ENCODE results near the gene ABAT.

ABAT gene

DNA sequence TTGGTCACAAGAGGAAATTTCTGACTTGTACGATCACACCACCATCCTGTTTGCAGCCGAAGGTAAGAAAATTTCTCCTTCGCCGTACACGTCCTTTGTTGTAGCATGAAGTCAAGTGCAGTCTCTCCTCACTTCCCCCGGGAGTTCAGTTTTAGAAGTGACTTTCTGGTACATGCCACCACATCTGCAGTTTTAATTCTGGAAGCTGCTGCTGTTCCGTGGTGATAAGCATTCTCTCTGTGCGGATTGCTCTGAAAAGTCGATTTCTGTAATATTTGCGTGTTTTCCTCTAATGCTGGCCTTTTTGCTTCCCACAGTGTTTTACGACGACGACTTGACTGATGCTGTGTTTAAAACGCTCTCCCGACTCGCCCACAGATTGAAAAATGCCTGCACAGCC, 32.3 kb upstream of the ABAT start:
- in situ Hi-C loops (cut with MboI; ENCODE audit: low pct_unique_long_range_greater_than_20kb, low sequenced_read_pairs, unreplicated experiment), result no loop called here
- no peak for DNase-seq (ENCODE audit: low spot score)
- TF ChIP-seq, protein P1, sequence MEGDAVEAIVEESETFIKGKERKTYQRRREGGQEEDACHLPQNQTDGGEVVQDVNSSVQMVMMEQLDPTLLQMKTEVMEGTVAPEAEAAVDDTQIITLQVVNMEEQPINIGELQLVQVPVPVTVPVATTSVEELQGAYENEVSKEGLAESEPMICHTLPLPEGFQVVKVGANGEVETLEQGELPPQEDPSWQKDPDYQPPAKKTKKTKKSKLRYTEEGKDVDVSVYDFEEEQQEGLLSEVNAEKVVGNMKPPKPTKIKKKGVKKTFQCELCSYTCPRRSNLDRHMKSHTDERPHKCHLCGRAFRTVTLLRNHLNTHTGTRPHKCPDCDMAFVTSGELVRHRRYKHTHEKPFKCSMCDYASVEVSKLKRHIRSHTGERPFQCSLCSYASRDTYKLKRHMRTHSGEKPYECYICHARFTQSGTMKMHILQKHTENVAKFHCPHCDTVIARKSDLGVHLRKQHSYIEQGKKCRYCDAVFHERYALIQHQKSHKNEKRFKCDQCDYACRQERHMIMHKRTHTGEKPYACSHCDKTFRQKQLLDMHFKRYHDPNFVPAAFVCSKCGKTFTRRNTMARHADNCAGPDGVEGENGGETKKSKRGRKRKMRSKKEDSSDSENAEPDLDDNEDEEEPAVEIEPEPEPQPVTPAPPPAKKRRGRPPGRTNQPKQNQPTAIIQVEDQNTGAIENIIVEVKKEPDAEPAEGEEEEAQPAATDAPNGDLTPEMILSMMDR (IDR thresholded peaks at IDR 0.05; ENCODE audit: extremely low read depth, insufficient read depth, missing control alignments), result no peak

DNA sequence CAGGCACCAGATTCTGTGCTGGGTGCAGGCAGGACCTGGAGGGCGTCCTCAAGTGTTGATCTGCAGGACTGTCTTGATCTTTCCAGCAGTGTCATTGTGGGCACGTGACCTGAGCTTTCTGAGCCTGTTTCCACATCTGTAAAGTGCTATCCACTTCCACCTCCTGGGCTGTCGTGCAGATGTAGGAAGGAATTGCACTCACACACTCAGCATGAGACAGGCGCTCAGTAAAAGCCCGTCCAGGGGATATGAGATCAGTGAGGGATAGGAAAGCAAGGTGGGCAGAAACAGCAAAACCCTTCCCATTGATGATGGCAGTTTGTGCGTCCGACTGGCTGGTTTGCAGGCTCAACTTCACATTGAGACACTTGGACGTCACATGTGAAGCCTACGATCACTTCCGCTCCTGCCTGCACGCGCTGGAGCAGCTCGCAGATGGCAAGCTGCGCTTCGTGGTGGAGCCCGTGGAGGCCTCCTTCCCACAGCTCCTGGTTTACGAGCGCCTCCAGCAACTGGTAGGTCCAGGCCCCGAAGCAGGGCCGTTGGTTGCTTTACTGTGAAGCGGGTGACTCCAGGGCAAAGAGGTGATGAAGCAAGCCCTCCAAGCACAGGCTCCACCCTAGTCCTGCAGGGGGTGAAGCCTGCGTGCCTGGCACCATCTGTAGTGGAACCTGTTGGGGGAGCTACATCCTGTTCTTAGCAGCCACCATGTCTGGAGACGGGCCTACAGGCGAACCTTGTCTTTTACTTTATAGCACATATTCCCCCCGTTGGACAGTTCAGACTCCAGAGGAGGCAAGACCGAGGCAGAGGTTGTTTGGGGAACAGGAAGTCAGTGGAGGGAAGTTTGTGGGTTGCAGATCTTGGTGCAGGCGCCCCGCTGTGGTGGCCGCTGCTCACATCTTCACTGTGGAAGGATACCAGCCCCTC, 29.9 kb upstream of the ABAT start:
- no peak for DNase-seq (ENCODE audit: low spot score)
- in situ Hi-C loops (cut with MboI; ENCODE audit: low pct_unique_long_range_greater_than_20kb, low sequenced_read_pairs, unreplicated experiment), result no loop called here
- TF ChIP-seq, protein P1 (IDR thresholded peaks at IDR 0.05; ENCODE audit: extremely low read depth, insufficient read depth, missing control alignments), result no peak

DNA sequence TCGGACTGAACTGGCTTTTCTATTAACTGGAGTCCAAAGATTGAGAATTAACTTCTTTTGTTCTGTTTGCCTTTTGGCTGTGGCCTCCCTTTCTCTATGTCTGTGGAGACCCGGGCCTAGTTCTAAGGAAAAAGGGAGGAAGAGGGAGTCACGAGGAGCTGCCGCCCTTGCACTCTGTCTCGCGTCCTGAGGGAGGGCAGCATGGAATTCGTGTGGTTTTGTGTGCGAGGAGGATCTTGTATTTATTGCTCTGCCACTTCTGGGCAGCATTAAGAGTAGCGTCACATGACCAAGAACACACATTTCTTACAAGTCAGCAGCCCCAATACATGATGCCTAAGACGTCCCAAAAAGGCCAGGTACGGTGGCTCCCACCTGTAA, 29.3 kb upstream of the ABAT start:
- TF ChIP-seq, protein P1 (IDR thresholded peaks at IDR 0.05; ENCODE audit: extremely low read depth, insufficient read depth, missing control alignments), result no peak
- in situ Hi-C loops (cut with MboI; ENCODE audit: low pct_unique_long_range_greater_than_20kb, low sequenced_read_pairs, unreplicated experiment), result no loop called here
- no peak for DNase-seq (ENCODE audit: low spot score)

DNA sequence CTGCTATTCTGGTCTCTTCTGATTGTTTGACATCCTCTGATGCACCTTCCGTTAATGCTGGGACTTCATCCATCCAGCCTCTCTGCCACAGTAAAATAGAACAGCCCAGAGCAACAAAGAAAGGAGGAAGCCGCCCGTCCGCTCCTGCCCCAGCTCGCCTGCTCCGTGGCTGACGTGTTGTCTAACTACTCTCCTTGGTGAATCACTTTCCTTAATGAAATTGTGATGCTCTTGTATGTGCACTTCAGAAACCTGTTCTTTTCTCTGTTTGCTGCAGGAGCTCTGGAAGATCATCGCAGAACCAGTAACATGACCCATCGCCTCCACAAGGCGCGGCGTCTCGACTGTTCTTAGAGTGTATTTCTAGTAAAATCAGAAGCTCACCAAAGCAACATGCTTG, 28.6 kb upstream of the ABAT start:
- in situ Hi-C loops (cut with MboI; ENCODE audit: low pct_unique_long_range_greater_than_20kb, low sequenced_read_pairs, unreplicated experiment), result no loop called here
- no peak for DNase-seq (ENCODE audit: low spot score)
- TF ChIP-seq, protein P1 (IDR thresholded peaks at IDR 0.05; ENCODE audit: extremely low read depth, insufficient read depth, missing control alignments), result no peak

DNA sequence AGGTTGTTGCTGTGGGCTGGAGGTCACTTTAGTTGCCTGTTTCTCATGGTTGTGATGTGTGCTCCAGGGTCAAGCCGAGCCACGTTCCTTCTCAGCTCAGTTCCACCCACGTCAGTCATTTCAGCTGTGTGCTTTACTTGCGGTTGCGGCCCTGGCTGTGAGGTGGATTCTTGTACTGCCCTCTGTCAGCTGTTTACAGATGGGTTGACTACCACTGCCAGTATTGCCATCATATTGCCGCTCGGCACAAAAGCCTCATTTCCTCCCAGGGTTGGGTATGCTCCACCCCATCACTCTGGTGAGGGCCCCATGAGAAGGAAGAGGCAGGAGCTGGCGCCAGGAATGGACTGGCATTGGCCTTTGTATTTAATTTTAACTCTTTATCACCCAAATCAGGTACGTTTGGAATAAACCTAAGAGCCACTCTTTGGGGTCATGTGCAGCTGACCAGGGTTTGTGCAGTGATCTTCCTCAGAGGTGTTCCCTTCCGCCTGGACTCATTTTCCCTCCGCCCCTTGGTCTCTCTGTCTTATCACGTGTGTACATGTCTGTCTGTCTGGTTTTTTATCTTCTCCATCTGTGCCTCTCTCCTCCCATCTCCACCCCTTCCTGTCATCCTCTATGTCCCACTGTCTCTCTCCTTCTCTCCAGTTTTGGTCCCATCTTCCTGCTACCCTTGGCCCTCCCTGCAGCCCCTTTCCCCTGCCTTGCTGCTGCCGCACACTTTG, 27.9 kb upstream of the ABAT start:
- in situ Hi-C loops (cut with MboI; ENCODE audit: low pct_unique_long_range_greater_than_20kb, low sequenced_read_pairs, unreplicated experiment), result no loop called here
- TF ChIP-seq, protein P1 (IDR thresholded peaks at IDR 0.05; ENCODE audit: extremely low read depth, insufficient read depth, missing control alignments), result no peak

DNA sequence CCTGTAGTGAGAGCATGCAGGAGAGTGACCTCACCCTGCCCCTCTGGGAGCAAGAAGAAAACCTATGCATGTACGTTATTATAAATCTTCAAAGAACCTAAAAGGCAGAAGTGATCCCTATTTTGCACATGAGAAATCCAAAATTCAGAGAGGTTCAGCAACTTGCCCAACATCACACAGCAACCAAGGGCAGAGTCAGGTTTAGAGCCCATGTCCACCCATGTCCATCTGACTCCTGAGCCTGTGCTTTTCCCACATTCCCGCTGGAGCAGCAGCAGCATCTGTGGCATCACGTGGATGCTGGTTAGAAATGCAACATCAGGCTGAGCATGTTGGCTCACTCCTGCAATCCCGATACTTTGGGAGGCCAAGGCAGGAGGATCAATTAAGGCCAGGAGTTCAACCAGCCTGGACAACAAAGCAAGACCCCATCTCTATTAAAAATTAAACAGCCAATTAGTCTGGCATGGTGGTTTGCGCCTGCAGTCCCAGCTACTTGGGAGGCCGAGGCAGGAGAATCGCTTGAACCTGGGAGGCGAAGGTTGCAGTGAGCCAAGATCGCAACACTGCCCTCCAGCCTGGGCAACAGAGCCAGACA, 26.6 kb upstream of the ABAT start:
- in situ Hi-C loops (cut with MboI; ENCODE audit: low pct_unique_long_range_greater_than_20kb, low sequenced_read_pairs, unreplicated experiment), result no loop called here
- no peak for DNase-seq (ENCODE audit: low spot score)

More for the DNA sequence above, 27.9 kb upstream of the ABAT start:
- DNase-seq (ENCODE audit: low spot score), result no peak

More for the DNA sequence above, 26.6 kb upstream of the ABAT start:
- TF ChIP-seq, protein P1 (IDR thresholded peaks at IDR 0.05; ENCODE audit: extremely low read depth, insufficient read depth, missing control alignments), result no peak
